ENCODE results near the gene NPRL2. TPM values are rescaled to one million over a fixed set of nuclear protein-coding genes. Genes with fewer than 3 reads are reported as not detected.
A peak's percentile ranks its signal among the peaks of the same experiment; 100 is the strongest.

The NPRL2 gene
- total RNA-seq, 3 donors from 2014 or later (not counting 1 experiment from before 2014, with no cell fraction given) = 78.9 to 87.6 (median 80.9) TPM

DNA sequence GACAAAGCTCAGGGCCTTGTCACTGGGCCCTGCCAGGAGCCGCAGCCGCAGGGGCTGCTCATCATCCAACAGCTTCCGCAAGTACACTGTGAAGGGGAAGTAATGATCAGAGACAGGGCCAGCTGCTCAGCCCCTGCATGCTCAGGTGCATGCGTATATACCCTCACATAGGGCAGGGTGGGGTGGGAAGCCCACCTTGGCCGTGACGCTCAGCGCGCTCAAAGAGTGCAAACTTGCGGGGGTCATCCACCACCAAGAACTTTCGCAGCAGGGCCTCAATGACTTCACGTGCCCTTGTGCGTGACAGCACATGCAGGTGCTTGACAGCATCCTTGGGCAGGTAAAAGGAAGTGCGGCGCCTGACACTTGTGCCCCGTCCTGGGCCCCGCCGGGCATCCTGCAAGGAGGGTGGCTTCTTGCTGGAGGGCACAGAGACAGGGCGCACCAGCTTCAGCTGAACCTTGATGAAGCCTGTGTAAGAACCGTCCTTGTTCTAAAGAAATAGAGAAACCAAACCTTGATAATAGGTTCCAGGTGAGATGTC, 19.1 kb downstream of the NPRL2 start:
- ATAC-seq (no peak), DNase-seq (no peak)
- Histone ChIP-seq H3K27ac (ENCODE audit: low read length) (no peak overlapping the region), H3K4me1 (ENCODE audit: control insufficient read depth, insufficient read depth, low read length) (peaks cover 69% of the 10 kb centered on the region), H3K4me3 (ENCODE audit: low read length) (no peak overlapping the region), H3K27me3 (ENCODE audit: control insufficient read depth, insufficient read depth, low read length) (no peaks in the 10 kb centered on the region), H3K9me3 (ENCODE audit: control insufficient read depth, insufficient read depth, low read length) (no peaks in the 10 kb centered on the region), H3K36me3 (ENCODE audit: control insufficient read depth, insufficient read depth, low read length) (peaks cover 41% of the 10 kb centered on the region)
- Mint-ChIP-seq H3K9me3 (no peaks in the 10 kb centered on the region), H3K4me3 (no peak overlapping the region), H3K4me1 (peaks cover 35 to 55% of the 10 kb centered on the region in 2 donors), H3K36me3 (no peaks in the 10 kb centered on the region), H3K27me3 (ENCODE audit: low read depth in 2 of 2) (no peaks in the 10 kb centered on the region), H3K27ac (no peak overlapping the region)
- TF ChIP-seq, protein P1, sequence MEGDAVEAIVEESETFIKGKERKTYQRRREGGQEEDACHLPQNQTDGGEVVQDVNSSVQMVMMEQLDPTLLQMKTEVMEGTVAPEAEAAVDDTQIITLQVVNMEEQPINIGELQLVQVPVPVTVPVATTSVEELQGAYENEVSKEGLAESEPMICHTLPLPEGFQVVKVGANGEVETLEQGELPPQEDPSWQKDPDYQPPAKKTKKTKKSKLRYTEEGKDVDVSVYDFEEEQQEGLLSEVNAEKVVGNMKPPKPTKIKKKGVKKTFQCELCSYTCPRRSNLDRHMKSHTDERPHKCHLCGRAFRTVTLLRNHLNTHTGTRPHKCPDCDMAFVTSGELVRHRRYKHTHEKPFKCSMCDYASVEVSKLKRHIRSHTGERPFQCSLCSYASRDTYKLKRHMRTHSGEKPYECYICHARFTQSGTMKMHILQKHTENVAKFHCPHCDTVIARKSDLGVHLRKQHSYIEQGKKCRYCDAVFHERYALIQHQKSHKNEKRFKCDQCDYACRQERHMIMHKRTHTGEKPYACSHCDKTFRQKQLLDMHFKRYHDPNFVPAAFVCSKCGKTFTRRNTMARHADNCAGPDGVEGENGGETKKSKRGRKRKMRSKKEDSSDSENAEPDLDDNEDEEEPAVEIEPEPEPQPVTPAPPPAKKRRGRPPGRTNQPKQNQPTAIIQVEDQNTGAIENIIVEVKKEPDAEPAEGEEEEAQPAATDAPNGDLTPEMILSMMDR (IDR thresholded peaks at IDR 0.05) = no peak
- intact Hi-C loops (cut with micrococcal nuclease) = no loop called here
- WGBS (ENCODE audit: insufficient coverage) = 95% methylated on average over 19 of the region's 19 CpGs

DNA sequence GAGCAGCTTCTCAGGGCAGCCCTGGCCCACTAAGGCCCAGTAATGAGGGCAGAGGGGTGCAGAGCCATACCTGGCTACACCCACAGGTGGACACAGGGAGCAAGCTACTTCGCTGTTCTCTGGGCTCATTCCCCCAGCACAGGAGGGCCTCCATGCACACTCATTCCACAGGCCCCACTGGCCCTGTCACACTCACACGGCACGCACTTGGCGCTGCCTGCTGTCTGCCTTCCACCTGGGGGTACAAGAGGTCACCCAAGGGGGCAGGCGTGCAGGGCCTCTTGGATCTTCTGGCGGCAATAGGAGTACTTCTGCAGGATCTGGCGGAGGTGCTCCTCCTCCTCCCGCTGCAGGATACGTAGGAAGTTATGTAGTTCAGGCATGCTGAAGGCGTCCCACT, 20.2 kb downstream of the NPRL2 start:
- Mint-ChIP-seq H3K36me3 (no peaks in the 10 kb centered on the region), H3K9me3 (no peaks in the 10 kb centered on the region), H3K4me1 (peaks cover 24 to 47% of the 10 kb centered on the region in 2 donors), H3K27ac (peak overlapping the region in 1 of 2 donors; percentile 24), H3K4me3 (no peak overlapping the region), H3K27me3 (ENCODE audit: low read depth in 2 of 2) (no peaks in the 10 kb centered on the region)
- H3K27ac ChIP-seq (ENCODE audit: low read length) = no peak overlapping the region
- TF ChIP-seq, protein P1 (IDR thresholded peaks at IDR 0.05) = no peak
- peaks cover 61% of the 10 kb centered on the region for H3K4me1 ChIP-seq (ENCODE audit: control insufficient read depth, insufficient read depth, low read length)
- H3K27me3 ChIP-seq (ENCODE audit: control insufficient read depth, insufficient read depth, low read length) = no peaks in the 10 kb centered on the region
- intact Hi-C loops (cut with micrococcal nuclease) = no loop called here
- 99% methylated on average over 10 of the region's 10 CpGs for WGBS (ENCODE audit: insufficient coverage)
- no peaks in the 10 kb centered on the region for H3K9me3 ChIP-seq (ENCODE audit: control insufficient read depth, insufficient read depth, low read length)
- H3K36me3 ChIP-seq (ENCODE audit: control insufficient read depth, insufficient read depth, low read length) = peaks cover 42% of the 10 kb centered on the region
- no peak overlapping the region for H3K4me3 ChIP-seq (ENCODE audit: low read length)
- no peak for DNase-seq
- no peak for ATAC-seq

DNA sequence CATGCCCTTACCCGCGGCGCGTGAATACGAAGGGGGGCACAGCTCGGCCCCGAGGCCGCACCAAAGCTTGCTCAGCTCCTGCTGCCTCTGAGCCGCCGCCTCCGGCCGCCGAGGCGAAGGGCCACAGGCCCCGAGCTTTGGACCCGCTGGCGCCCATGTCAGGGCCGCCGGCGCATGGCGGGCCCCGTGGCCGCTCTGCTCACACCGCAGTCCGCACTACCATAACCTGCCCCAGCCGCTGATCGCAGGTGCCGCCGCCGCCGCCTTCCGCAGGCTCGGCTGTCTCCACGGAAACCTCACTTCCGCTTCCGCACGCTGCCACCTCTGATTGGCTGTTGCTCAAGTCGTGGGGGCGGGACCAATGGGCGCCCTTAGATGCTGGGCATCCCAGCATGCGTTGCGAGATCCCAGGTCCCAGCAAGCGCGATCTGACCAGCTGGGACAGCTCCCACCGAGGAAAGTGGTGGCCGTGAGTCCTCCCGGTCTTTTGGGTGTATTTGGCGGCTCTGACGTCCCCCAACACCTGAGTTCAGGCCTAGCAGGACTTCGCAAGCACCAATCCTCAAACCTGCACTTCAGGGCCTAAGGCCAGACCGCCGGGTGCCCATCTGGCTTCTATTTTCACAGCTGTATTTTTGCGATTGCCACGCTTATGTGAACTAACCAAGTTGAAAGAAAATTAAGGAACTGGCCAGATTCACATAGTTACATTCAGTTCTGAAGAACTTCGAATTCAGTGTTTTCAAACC, 22.5 kb downstream of the NPRL2 start, which contains the start of gene TUSC2:
Gene TUSC2 (minus strand): TSS at position 281 of the 749 bp plus-strand sequence. CDS start 124 bp downstream, at position 157.
- H3K4me1 ChIP-seq (ENCODE audit: control insufficient read depth, insufficient read depth, low read length) = peaks cover 39% of the 10 kb centered on the region
- peak within 1 kb of the TSS; percentile 85 for H3K4me3 Mint-ChIP-seq
- H3K36me3 ChIP-seq (ENCODE audit: control insufficient read depth, insufficient read depth, low read length) = peaks cover 40% of the 10 kb centered on the region

More for the DNA sequence above, 22.5 kb downstream of the NPRL2 start, which contains the start of gene TUSC2:
- Histone ChIP-seq H3K27ac (ENCODE audit: low read length) (peak within 1 kb of the TSS; percentile 71), H3K9me3 (ENCODE audit: control insufficient read depth, insufficient read depth, low read length) (no peaks in the 10 kb centered on the region), H3K27me3 (ENCODE audit: control insufficient read depth, insufficient read depth, low read length) (no peaks in the 10 kb centered on the region), H3K4me3 (ENCODE audit: low read length) (peak within 1 kb of the TSS; percentile 69)
- WGBS (ENCODE audit: insufficient coverage) = 3% methylated on average over 55 of the region's 55 CpGs
- TF ChIP-seq, protein P1 (IDR thresholded peaks at IDR 0.05) = no peak
- intact Hi-C loops (cut with micrococcal nuclease) = no loop called here
- DNase-seq = peak; percentile 94 to 98
- H3K9me3 Mint-ChIP-seq = no peaks in the 10 kb centered on the region
- H3K36me3 Mint-ChIP-seq = no peaks in the 10 kb centered on the region
- H3K27ac Mint-ChIP-seq = peak within 1 kb of the TSS; percentile 85 to 87
- no peaks in the 10 kb centered on the region for H3K27me3 Mint-ChIP-seq (ENCODE audit: low read depth in 2 of 2)
- peak; percentile 96 to 97 (median 97) for ATAC-seq
- peaks cover 10 to 45% of the 10 kb centered on the region in 2 donors for H3K4me1 Mint-ChIP-seq

Data from natural killer cell (primary cell).